GM12872 (cell line): ENCODE data around the gene SGTA.

Source experiments
- TF ChIP-seq, protein P1 (sequence below): IDR thresholded peaks from 3 replicates; pipeline ENCODE4 v1.5.1; 2011; ENCODE audit warnings: low read depth, mild to moderate bottlenecking, low read length, moderate library complexity; ENCODE audit not compliant: insufficient read depth

The SGTA gene

DNA sequence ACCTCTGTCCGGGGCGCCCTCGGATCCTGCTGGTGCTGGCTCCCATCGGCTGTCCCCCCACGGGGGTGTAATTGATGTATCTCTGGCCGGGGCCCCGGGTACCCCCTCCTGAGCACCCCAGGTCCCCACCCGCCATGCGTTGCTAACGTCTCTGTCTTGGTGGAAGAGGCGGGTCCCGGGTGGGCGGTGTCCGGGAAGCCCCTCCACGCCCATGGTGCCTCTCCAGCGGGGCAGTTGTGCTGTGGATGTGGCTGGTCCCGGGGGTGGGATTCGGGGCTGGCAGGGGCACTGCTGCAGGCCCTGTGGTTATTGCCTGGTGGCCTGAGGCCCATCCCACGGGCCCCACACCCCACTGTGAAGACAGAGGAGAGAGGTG lies 66.8 kb downstream of the SGTA start:
- TF ChIP-seq, protein P1, sequence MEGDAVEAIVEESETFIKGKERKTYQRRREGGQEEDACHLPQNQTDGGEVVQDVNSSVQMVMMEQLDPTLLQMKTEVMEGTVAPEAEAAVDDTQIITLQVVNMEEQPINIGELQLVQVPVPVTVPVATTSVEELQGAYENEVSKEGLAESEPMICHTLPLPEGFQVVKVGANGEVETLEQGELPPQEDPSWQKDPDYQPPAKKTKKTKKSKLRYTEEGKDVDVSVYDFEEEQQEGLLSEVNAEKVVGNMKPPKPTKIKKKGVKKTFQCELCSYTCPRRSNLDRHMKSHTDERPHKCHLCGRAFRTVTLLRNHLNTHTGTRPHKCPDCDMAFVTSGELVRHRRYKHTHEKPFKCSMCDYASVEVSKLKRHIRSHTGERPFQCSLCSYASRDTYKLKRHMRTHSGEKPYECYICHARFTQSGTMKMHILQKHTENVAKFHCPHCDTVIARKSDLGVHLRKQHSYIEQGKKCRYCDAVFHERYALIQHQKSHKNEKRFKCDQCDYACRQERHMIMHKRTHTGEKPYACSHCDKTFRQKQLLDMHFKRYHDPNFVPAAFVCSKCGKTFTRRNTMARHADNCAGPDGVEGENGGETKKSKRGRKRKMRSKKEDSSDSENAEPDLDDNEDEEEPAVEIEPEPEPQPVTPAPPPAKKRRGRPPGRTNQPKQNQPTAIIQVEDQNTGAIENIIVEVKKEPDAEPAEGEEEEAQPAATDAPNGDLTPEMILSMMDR = no peak

DNA sequence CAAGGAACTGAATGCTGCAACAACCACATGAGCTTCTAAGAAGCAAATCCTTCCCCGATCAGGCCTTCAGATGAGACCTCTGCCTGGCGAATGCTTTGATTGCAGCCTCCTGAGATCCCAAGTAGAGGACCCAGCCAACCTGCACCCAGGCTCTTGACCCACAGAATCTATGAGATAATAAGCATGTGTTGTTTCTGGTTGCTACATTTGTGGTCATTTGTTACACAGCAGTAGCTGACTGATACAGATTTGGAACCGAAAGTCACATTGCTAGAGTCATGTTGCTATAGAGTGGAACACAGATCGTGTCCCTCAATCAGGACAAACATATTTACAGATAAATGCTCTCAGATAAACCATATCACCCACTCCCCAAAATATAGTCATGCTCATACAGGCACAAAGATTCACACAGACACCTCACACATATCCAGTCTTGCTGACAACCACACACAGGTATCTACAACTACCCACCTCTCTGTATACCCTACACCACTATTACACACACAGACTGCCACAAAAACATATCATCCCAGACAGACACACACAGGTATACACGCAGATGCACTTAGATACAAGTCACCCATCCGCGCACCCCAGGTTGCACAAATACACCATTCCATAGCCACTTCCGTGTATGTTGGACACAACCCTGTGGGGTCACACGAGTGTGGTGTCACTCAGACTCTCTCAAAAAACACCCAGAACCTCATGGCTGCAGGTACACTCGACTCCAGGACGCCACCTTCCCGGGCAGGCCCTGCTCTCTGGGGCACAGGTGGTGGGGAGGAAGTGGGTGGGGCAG lies 67.4 kb downstream of the SGTA start:
- TF ChIP-seq, protein P1 = no peak

DNA sequence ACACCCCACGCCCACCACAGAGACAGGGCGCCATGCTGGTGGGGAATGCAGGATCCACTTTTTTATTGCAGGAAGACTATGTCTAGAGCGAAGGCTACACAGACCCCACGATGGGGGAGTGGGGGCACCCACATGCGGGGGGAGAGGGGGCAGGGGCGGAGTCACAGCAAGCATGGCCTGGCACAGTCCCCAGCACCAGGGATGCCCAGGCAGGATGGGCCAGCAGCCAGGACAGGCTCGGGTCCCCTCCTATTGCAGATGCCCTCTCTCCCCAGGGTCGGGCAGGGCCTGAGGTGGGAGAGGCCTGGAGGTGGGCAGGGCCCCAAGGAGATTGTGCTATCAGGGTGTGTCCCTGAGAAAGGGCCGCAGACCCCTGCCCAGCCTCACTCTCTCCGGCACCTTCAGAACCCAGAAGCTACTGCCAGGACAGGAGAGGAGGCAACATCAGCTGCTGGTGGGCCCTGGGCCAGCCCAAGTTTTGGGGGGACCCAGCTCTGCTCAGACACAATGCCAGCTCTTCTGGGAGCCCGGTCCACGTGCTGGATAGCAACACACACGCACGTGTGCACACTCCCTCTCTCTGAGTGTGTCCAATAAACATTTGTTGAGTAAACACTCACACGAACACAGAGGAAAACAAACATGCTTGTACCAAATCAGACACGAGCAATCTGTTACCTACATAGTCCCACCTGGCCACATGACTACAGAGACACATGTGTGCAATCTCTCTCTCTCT lies 68.4 kb downstream of the SGTA start:
- TF ChIP-seq, protein P1 = no peak

DNA sequence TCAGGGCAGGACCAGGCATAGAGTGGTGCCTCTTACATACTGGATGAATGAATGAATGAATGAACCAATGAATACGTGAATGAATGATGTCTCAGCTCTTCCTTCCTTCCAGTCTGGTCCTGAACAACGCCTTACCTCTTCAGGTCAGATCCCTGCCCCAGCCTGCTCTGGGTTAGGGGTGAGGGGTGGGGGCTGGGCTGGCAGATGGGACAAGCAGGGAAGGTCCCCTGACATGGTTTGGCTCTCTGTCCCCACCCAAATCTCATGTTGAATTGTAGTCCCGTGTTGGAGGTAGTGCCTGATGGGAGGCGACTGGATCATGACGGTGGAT lies 71.2 kb downstream of the SGTA start:
- TF ChIP-seq, protein P1 = no peak

DNA sequence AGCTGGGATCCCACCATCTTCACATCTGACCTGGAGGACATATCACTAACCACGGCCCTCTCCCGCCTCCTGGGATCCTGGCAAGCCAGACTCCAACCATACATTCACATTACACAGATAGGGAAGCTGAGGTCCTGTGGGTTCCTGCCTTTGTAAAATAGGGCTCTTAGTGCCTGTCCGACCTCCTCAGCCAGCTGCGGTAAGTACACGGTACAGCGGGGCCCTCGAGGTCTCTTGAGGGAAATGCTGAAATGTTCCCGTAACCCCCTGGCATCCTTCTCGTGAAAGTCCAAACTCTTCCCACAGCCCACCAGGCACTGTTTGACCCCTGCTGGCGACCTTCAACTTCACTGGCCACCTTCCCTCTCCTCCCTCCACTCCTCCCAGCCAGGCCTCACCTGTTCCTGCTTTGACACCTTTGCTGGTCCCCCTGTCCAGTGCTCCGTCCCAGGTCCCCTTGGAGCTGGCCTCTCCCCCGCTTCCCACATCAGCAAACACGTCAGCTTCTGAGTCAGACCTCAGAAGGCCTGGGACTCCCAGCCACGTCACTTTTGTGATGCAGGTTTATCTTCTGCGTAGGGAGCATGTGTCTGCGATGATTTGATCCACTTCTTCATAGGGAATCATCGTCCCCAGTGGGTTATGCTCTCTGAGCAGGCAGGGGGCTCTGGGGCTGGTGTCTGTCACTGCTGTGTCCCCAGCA lies 71.8 kb downstream of the SGTA start:
- TF ChIP-seq, protein P1 = no peak

DNA sequence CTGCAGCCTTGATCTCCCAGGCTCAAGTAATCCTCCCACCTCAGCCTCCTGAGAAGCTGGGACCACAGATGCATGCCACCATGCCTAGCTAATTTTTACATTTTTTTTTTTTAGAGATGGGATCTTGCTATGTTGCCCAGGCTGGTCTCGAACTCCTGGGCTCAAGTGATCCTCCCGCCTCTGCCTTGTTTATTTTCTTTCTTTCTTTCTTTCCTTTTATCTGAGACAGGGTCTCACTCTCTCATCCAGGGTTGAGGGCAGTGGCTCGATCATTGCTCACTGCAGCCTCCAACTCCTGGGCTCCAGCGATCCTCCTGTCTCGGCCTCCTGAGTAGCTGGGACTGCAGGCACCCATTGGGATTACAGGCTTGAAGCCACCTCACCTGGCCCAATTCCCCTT lies 76.8 kb downstream of the SGTA start:
- TF ChIP-seq, protein P1 = no peak
